Peyer's patch (tissue), 4 donors: ENCODE results near the gene MAMSTR.

Experiments used
- CTCF ChIP-seq, 6 experiments: fragments of 450-650 bp in 4 of 6; fragments of 200-600 bp in 2 of 6; sonication (generic) in 1 of 6; IDR thresholded peaks; one replicate each; pipeline ENCODE4 v1.5.1; 2017 to 2019; ENCODE audit warnings: antibody characterized with exemption in 6 of 6, mild to moderate bottlenecking in 3 of 6, moderate library complexity in 1 of 6
- POLR2A ChIP-seq, 2 donors: fragments of 450-650 bp; IDR thresholded peaks; one replicate each; pipeline ENCODE4 v1.5.1; 2017; ENCODE audit warnings: antibody characterized with exemption in 2 of 2, mild to moderate bottlenecking in 2 of 2, moderate library complexity in 2 of 2

- TF ChIP-seq CTCF (IDR thresholded peaks at IDR 0.05) (no peak), POLR2A (IDR thresholded peaks at IDR 0.05) (no peak)
These were observed at the start of gene MAMSTR for GRCh38 chr19:48719263-48720171.
